GM18502 (cell line): ENCODE measurements around the gene CTRB2.
"Not testable (repeated sequence)": the region's sequence is repeated elsewhere in the genome, so short reads cannot be mapped to it uniquely, and the experiment has no call there.

ENCODE experiments used
- ATAC-seq: cut with Tn5 transposase; IDR thresholded peaks from one replicate; pipeline ENCODE4 v1.9.1; 2021; ENCODE audit warnings: mild to moderate bottlenecking; ENCODE audit not compliant: unreplicated experiment, poor library complexity

CTRB2 gene

GRCh38 chr16:75243667-75244224 is 36.8 kb upstream of the CTRB2 start:
- ATAC-seq, result no peak

- not testable (repeated sequence) for ATAC-seq
Observed at GRCh38 chr16:75242436-75243078, 35.6 kb upstream of the CTRB2 start.

- no peak for ATAC-seq
Observed at GRCh38 chr16:75241955-75242354, 35.0 kb upstream of the CTRB2 start.

- no peak for ATAC-seq
Observed at GRCh38 chr16:75241412-75241811, 34.5 kb upstream of the CTRB2 start.

- not testable (repeated sequence) for ATAC-seq
Observed at GRCh38 chr16:75240633-75241032, 33.7 kb upstream of the CTRB2 start.

GRCh38 chr16:75239542-75240122 is 32.7 kb upstream of the CTRB2 start:
- ATAC-seq, result no peak

- no peak for ATAC-seq
Observed at GRCh38 chr16:75238853-75239541, 32.0 kb upstream of the CTRB2 start.

GRCh38 chr16:75238132-75238852 is 31.3 kb upstream of the CTRB2 start:
- ATAC-seq, result no peak

- no peak for ATAC-seq
Observed at GRCh38 chr16:75237398-75238131, 30.6 kb upstream of the CTRB2 start.

GRCh38 chr16:75236736-75237397 is 29.9 kb upstream of the CTRB2 start:
- no peak for ATAC-seq

GRCh38 chr16:75236232-75236631 is 29.3 kb upstream of the CTRB2 start:
- ATAC-seq, result no peak

GRCh38 chr16:75235721-75236193 is 28.8 kb upstream of the CTRB2 start:
- ATAC-seq, result no peak

GRCh38 chr16:75234856-75235696 is 28.1 kb upstream of the CTRB2 start:
- no peak for ATAC-seq

GRCh38 chr16:75233611-75233938 is 26.6 kb upstream of the CTRB2 start:
- no peak for ATAC-seq

GRCh38 chr16:75231570-75231969 is 24.6 kb upstream of the CTRB2 start:
- no peak for ATAC-seq

GRCh38 chr16:75230471-75231110 is 23.6 kb upstream of the CTRB2 start:
- no peak for ATAC-seq

- ATAC-seq, result no peak
Observed at GRCh38 chr16:75229172-75230031, 22.4 kb upstream of the CTRB2 start.
